GM21825 (cell line): ENCODE measurements around the gene DPF3.
A peak's percentile ranks its signal among the peaks of the same experiment; 100 is the strongest.

Experiments
- ATAC-seq: cut with Tn5 transposase; IDR thresholded peaks from one replicate; pipeline ENCODE4 v1.9.1; 2021; ENCODE audit warnings: mild to moderate bottlenecking, moderate library complexity; ENCODE audit not compliant: unreplicated experiment

DPF3 gene

DNA sequence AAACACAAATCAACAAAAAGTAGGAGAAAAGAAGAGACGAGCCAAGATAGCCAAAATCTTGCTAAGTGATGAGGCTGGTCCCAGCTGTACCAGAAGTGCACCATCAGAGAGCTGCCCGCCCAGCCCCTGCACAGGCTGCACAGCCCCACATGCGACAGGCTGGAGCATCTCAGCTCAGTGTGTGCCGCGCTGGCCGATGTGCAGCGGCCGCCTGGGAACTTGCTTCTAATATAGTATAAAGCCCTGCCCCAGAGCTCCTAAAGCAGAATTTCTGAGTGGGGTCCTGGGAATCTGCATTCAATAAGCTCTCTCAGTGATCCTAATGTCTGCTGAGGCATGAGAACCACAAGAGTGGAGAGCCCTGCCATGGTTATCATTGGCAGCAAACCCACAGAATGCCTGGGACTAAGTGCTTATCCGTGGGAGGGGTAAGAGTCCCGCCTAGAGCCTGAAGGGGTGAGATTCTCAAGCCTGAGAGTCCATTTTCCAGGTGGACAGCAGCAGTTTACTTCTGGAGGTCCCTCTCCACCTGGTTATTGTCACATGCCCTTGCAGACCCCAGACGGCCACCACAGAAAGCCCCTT lies 171.6 kb downstream of the DPF3 start:
- no peak for ATAC-seq

DNA sequence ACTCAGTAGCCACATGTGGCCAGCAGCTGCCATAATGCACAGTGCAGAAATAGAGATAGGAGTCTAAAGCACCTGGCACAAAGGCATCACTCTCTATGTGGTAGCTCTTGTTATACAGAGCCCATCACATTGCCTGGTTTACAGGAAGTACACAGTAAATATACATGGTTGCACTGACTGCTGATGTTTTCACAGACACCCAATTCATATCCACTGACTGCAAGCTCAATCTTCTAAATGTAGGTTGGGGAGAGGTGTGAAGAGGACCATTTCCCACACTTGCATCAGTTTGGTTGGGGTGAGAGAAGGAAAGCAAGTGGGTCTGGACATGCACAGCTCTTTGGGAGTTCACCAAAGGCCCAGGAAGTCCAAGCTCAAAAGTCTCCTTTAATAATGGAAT lies 172.8 kb downstream of the DPF3 start:
- no peak for ATAC-seq

DNA sequence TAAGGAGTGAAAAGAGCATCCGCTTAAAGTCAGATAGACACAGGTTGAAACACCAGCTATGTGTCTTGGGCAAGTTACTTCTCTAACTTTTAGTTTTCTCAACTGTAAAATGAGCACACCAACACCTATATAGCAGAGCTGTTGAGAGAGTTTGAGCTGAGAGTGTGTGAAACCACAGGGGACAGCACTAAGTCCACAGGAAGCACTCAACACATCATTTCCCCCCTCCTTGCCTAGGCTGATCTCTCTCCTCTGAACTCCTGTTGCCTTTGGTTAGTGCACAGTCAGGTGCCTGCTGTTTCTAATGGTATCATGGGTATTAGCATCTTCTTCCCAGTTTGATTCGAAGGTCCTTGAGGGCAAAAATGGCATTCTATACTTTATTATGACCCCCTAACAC lies 176.7 kb downstream of the DPF3 start:
- no peak for ATAC-seq

DNA sequence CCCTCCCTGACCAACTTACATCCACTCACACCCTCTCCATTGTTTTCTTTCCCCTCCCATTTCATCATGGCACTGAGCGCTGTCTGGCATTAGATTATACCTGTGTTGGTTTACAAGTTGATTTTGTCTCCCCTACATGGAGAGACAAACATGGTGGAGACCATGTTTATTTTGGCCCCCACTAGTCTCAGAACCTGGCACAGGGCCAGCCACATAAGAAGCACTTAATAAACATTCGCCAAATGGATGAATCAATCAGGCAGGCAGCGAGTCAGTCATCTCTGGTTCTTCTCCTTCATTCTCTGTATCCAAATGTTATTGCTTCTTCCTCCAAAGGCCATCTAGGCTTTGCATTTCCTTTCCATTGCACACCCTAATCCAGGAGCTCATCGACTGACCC lies 177.4 kb downstream of the DPF3 start:
- ATAC-seq = no peak

DNA sequence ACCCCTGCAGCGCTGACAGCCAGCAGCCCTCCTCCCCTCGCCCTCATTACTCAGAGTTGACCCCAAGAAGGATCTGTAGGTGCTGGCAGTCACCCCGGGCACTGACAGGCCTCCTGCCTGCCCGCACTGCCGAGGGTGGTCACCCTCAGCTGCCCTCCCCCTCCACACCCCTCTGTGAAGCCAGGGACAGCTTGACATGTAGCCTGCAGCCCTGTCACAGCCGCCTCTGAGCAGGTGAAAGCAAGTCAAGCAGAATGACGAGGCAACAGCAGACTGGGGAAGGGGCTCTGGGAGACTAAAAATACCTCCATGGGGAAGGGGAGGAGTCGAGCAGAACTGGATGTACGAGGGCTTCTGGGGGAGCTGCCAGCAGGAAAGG lies 178.1 kb downstream of the DPF3 start:
- no peak for ATAC-seq

DNA sequence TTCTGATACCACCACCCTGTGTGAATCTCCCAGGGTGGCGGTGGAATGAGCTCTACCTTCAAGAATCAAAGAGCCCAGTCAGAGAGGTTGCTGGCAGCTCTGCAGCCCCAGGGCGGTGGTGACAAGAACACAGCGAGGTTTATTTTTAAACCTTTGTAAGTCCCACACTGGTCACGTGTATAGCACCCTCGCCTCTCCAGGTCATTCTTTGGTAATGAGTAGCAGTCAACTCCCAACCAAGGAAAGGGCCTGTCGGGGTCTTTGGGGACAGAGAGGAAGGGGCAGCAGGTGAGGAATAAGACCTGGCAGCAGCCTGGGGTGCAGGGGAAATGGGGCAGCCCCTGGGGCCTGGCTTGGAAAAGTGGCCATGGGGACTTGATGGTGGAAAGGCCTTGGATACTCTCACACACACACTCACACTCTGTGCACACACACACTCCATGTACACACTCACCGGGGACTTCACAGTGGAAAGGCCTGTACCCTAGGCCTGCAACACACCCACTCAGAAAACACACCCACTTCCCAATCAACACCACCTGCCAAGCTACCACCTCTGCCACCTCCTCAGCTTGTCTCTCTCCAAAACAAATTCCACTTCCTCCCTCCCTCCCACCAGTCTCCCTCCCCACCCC lies 178.6 kb downstream of the DPF3 start:
- no peak for ATAC-seq

DNA sequence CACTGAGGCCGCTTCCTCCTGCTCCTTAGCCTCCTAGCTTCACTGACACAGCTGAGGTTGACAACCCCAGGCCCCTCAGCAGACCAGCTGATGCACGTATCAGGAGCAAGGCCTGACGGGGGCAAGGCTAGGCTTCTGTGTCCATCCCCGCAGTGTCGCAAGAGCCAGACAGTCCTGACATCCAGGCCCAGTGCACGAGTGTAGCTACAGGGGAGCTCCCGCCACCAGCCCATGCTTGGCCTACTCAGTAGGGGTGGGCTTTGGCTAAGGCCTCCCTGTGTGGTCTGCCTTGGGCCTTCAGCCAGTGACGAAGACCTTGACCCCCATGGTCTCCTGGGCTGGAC lies 179.1 kb downstream of the DPF3 start:
- no peak for ATAC-seq

DNA sequence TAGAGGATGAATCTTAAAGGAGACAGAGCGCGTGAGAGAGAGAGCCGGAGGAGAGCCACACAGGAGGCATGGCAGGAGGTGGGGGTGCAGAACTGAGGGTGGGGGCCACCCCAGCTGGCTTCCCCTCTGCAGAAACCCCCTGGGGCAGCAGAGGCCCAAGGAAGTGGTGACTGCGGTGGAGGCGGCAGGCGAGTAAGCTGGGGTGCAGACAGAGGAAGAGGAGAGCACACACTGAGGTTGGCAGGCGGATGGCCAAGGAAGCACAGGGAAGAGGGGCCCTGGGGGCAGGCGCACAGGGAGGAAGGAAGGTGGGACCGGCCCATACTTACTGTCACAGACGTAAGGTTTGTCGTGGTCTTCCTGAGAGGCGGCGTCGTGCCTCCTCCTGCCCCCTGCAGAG lies 179.8 kb downstream of the DPF3 start:
- peak; percentile 62 for ATAC-seq

DNA sequence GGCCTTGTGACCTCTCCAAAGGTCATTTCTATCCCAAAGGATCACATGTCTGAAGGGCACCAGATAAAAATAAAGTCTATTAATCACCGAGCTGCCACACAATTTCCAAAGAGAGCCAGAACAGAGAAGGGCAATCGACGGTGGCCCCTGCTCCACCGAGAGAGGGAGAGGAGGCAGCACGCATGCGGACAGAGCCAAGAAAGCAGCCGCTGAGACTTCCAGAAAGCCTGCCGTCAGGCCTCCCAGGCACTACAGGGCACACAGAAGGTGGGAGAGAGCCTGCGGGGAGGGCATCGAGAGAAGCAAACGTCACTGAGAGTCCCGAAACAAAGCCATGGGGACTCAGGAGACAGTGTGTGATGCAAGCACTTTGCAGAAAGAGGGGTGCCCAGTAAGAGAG lies 182.0 kb downstream of the DPF3 start:
- no peak for ATAC-seq

DNA sequence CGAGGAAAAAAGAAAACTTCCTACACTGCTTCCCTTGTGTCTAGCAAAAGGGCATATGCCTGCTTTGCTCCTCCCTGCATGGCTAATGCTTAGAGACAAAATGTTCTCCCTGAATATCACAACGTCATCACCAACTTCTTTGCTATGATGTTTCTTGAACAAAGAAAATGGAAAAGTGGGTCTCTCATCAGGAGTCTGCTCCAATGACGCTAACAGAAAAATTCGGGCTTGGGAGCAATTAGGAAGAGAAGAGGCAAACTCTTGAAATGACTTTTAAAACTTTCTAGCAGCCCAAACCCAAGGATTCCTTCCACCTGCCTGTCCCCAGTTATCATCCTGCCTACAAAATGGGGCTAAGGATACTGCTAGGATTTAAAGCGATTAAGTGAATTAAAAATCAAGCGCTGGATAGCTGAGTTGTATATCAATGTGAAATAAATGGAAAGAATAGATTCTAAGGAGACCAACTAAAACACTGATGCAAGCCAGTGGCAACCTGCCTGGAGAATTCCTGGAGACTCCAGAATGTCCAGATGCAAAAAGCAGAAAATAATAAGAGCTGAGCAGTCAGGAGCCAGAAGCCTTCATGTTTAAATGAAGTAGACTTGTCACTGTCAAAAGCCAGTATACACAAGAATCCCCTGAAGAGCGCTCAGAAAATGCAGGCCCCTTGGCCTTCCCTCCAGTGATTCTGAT lies 183.8 kb downstream of the DPF3 start:
- ATAC-seq = no peak

DNA sequence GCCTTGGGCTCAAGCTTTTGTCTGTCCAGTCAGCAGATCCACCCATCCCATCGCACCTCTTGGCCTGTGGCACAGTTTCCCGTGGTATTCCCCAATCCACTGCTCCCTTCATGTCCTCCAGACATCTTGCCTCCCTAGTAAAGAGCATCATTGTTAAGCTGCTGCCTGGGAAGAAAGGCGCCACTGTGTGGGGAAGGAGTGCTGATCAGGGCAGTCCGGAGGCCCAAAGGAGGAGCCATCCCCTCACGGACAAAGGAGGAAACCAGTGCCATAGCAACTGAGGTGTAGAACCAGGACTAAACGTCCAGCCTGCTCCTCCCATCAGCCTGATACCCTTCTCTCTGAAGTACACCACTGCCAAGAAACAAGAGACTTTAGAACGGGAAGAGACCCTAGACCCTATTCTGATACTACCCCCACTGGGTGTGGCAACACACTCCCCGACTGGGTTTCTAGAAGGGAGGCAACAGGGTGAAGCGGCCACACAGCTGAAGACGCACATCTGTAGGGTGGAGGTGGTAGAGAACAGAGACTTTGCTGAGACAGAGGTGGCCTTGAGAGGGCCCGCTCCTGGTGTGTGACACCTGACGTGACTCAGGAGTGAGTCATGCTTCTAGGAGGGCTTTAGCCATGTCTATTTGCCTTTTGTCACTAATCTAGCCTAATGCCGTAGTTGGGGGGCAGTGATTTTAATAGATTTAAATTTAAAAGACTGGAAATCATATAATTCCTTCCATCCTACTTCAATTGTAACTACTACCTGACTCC lies 185.0 kb downstream of the DPF3 start:
- ATAC-seq = no peak

DNA sequence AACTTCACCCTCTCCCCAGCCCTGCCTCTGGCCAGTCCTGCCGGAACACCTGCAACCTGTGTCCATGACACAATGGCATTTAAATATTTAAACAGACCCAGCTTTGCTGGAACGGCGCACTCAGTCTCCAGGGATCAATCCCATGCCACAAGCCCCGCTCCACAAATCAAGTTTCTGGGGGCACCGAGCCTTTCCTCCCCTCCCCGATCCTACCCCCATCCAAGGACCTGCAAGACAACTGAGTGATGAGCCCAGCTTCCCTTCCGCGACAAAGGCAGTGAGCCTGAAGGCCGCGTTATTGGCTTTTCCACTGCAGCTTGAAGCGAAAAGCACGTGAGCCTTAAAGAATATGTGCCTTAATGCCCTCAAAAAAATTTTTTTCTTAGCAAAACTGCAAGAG lies 185.7 kb downstream of the DPF3 start:
- no peak for ATAC-seq

DNA sequence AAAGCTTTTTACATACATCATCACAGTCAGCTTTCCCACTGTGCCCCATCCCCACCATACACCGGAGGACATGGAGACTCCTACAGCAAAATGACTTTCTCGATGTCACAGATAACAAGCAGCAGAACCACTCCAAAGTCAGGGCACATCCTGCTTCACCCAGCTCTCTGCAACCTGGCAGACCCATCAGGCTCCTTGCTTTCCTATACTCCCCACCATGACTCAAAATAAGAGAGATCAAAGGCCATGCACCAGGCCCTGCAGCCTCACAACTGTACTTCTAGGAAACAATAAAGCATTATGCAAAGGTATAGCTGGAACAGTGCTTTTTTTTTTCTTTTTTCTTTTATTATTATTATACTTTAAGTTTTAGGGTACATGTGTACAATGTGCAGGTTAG lies 187.4 kb downstream of the DPF3 start:
- ATAC-seq = no peak

DNA sequence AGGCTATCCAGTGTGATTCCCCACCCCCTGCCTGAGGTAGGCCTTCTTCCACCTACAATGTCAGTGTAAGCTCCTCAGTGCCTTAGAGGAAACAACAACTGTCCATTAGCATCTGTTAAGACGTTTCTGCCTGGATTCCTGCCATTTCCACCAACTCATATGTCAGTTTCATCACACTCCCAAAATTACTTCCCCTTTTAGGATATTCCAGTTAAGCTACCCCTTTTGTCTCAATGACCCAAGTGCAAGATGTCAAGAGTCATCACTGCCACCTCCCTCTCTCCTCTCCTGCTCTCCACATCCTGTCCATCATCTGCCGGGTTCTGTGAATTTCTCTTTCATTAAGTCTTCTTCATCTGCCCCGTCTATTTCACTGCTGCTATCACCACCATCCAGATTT lies 189.4 kb downstream of the DPF3 start:
- ATAC-seq = no peak

DNA sequence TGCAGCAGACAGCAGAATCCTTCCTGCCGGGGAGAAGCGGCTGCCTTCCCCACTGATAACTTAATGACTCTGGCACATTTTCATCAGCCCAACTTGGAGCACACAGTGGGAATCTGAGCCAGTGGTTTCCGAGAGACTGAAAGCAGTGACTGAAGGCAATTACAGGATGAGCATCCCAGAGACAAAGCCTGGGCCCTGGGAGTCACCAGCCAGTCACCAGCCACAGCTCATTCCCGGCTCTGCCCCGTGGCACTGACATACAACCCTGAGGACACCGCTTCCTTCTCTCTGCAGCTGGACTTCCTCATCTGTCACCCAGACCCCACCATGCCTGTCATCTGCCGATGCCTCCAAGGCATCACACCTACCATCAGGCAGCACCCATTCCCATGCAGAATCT lies 192.3 kb downstream of the DPF3 start:
- no peak for ATAC-seq

DNA sequence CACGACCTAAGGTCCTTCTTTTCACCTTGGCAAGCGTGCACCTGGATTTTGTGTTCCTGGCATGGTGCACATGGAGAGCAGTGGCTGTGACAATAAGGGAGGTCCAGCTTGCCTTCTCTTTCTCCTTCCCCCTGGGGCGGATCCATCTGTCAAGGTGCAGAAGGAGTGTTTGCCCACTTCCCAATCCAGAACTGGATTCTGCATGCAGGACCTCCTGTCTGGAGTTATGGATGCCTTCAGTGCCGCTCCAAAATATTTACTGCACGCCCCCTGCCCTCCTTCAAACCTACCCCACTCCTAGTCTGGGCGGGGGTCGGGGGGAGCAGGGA lies 192.7 kb downstream of the DPF3 start:
- ATAC-seq = no peak

DNA sequence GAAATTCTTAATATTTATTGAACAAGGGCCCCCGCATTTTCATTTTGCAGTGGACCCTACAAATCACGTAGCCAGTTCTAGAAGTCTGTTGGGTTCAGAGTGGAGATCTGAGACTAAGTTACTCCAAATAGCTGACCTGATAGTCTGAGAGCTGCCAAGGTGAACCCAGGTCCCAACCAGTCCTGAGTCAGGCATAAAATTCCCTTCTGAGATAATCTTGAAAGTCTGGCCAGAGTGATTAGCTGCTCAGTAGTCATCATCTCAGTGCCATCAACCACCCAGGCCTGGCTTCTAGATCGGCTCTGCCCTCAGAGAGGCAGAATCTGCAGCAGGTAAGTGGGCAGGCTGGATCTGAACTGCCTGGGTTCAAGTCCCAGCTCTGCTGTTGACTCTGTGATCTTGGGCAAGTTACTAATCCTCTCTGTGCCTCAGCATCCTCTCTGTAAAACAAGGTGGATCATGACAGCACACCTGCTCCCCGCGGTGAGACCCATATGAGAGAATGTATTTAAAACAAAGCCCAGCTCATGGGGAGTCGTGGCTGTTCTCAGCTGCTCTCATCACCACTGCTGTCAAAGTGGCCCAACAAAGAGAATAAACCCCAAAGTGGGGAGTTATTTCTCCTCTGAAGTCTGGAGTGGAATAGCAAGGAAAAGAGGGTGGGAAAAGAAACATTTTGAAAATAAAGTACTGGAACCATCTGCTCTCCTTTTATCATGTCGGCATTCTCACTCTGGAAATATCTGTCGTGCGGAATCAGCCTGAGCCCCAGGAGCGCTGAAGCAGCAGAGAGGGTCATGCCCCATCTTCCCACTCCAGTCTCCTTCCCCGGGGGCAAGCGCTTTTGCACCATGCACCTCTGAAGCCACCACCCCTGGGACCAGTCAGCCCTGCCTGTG lies 193.3 kb downstream of the DPF3 start:
- ATAC-seq = no peak

DNA sequence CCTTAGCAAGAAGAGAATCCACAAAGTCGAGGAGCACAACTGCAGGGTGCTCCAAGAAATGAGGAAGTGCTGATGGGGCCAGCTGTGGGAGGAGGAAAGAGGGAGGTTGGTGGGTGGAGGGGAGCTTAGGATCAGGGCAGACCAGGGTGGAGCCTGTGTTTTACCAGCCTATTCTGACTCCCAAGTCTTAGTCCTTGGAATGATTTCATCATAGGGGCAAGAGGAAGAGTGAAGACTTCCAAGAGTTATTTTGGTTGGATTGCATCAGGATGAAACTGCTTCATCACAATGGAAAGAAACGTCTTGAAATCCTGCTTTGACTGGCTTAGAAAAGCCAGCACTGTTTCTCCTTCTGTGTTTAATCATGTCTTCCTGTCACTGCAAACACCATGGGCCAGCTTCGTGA lies 194.0 kb downstream of the DPF3 start:
- ATAC-seq = no peak

DNA sequence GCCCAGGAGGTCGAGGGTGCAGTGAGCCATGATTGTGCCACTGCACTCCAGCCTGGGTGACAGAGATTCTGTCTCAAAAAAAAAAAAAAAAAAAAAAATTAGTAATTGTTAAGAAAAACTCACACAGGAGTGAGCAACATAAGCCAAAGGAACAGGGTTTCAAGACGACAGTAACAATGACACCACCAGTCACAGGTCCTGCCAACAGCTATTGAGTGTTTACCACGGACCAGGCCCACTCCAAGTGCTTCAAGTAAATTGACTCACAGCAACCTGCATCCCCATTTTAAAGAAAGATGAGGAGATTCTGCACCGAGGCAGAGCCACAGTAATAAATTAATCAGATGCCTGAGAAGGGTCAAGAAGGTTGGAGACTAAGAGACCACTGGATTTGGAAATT lies 194.5 kb downstream of the DPF3 start:
- ATAC-seq = no peak

DNA sequence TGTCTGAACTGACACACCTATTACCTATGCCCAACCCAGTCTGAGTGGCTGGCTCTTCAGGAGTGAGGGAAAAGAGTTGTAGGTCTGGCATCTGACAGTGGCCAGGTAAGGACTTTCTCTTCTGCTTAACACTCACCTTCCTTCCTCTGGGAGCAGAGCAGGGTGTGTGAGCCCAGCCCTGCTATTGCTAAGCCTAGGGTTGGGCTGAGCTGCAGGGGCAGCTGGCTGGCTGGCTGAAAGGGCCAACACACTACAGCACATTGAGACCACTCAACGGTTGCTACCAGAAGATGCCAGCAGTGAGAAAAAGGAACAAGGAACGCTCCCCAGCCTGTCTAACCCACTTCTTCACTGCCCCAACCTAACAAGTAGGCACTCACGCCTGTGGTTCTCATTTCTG lies 201.2 kb downstream of the DPF3 start:
- no peak for ATAC-seq

DNA sequence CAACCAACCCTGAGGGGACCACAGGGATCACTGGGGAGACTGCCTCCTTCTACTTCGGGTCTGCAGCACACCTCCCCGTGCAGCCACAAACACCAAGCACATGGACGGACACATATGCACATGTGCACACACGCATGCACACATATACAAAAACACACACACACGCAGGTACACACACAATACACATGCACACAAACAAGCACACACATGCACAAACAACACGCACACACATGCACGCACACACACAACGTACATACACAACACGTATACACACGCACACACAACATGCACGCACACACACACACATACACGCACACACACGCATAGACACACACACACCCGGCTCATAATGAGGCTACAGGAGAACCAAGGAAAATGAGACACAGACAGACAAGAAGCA lies 203.6 kb downstream of the DPF3 start:
- no peak for ATAC-seq
